K562 (cell line): ENCODE results near the gene RHOXF1. TPM values are rescaled to one million over a fixed set of nuclear protein-coding genes. Genes with fewer than 3 reads are reported as not detected.
"Not testable (repeated sequence)": the region's sequence is repeated elsewhere in the genome, so short reads cannot be mapped to it uniquely, and the experiment has no call there.

Experiments used
- ATAC-seq: fragments of 200-7000 bp; cut with Tn5 transposase; 3 replicates; pipeline ENCODE4 v1.9.1; 2020; ENCODE audit warnings: moderate library complexity
- BruUV-seq: library from RNA; stranded (reverse); fragments of 400-500 nt; replicated peaks from 2 replicates; lab custom pipeline; 2021; lab: Mats Ljungman, UMichigan
- CTCF ChIA-PET: fragments of 300-600 bp; formaldehyde crosslinking; extraction: SDS; loops from one replicate; lab custom pipeline; 2021; ENCODE audit warnings: low intra/inter-chr PET ratio; lab: Yijun Ruan, JAX
- POLR2A ChIA-PET: fragments of 300-600, 350-650 bp; sonication (Branson Sonifier 250); formaldehyde crosslinking; extraction: SDS; loops from one replicate; lab custom pipeline; 2021; ENCODE audit warnings: antibody characterized with exemption, inconsistent platforms; lab: Yijun Ruan, JAX
- DNase-seq, 4 experiments: peaks; one replicate each; pipeline versions ENCODE4 v3.0.0 to v3.0.0-alpha.2; 2011 to 2018; ENCODE audit warnings: low spot score in 3 of 4, mixed read lengths in 3 of 4; ENCODE audit errors: extremely low read depth in 1 of 4
- FAIRE-seq: peaks from 2 replicates; lab custom pipeline; 2011; peaks lifted over from hg19 to GRCh38; lab: Jason Lieb, UNC
- H2AFZ ChIP-seq: 2 replicates; pipeline ENCODE4 v1.6.0; 2011; ENCODE audit warnings: low read depth, low read length, control low read depth, inconsistent platforms
- H3K27ac ChIP-seq: fragments of 200-600 bp; 3 replicates; pipeline ENCODE4 v1.8.0; 2011; ENCODE audit warnings: low read depth, mild to moderate bottlenecking, control low read depth, inconsistent platforms, low read length, moderate library complexity, mixed read lengths; ENCODE audit errors: extremely low read depth
- H3K27me3 ChIP-seq, 2 experiments: fragments of 300-600 bp in 1 of 2; 2 replicates in 1 of 2; 3 replicates in 1 of 2; pipeline versions ENCODE4 v1.6.0 to v1.8.0; 2011; ENCODE audit warnings: inconsistent platforms in 2 of 2, low read length in 2 of 2, mild to moderate bottlenecking in 1 of 2, mixed read lengths in 1 of 2, moderate library complexity in 1 of 2; ENCODE audit not compliant: control insufficient read depth in 2 of 2, insufficient read depth in 2 of 2
- H3K36me3 ChIP-seq: fragments of 300-600 bp; 3 replicates; pipeline ENCODE4 v1.8.0; 2011; ENCODE audit warnings: mild to moderate bottlenecking, low read length, inconsistent platforms; ENCODE audit not compliant: control insufficient read depth, insufficient read depth
- H3K4me1 ChIP-seq, 2 experiments: fragments of 200-600 bp in 1 of 2; replicated peaks in 1 of 2; 2 replicates in 1 of 2; 3 replicates in 1 of 2; pipeline versions ENCODE4 v1.5.1 to v1.8.0; 2011; ENCODE audit warnings: inconsistent platforms in 2 of 2, low read length in 2 of 2, mild to moderate bottlenecking in 1 of 2, mixed read lengths in 1 of 2, moderate library complexity in 1 of 2; ENCODE audit not compliant: control insufficient read depth in 2 of 2, insufficient read depth in 2 of 2
- H3K4me2 ChIP-seq: 2 replicates; pipeline ENCODE4 v1.6.1; 2011; ENCODE audit warnings: low read length, control low read depth, inconsistent platforms, mixed read lengths; ENCODE audit not compliant: insufficient read depth
- H3K4me3 ChIP-seq: fragments of 200-600 bp; sonication (generic), shearing (Covaris generic); 2 replicates; pipeline ENCODE4 v1.5.1; 2016; ENCODE audit warnings: control low read depth, inconsistent platforms
- H3K79me2 ChIP-seq: fragments of 200-600 bp; 3 replicates; pipeline ENCODE4 v1.8.0; 2011; ENCODE audit warnings: low read length, inconsistent platforms; ENCODE audit not compliant: control insufficient read depth, insufficient read depth
- H3K9ac ChIP-seq, 2 experiments: 2 replicates each; pipeline versions ENCODE4 v1.6.0 to v1.6.1; 2011; ENCODE audit warnings: low read depth in 2 of 2, low read length in 2 of 2, control low read depth in 1 of 2, inconsistent platforms in 1 of 2, mild to moderate bottlenecking in 1 of 2, mixed read lengths in 1 of 2; ENCODE audit not compliant: insufficient read depth in 1 of 2
- H3K9me1 ChIP-seq: one replicate; pipeline ENCODE4 v1.6.0; 2011; ENCODE audit warnings: inconsistent platforms, mild to moderate bottlenecking, low read length, moderate library complexity; ENCODE audit not compliant: control insufficient read depth, insufficient read depth
- H3K9me3 ChIP-seq: replicated peaks from 2 replicates; pipeline ENCODE4 v1.5.1; 2011; ENCODE audit warnings: low read depth, low read length, inconsistent platforms; ENCODE audit not compliant: control insufficient read depth, insufficient read depth
- H4K20me1 ChIP-seq: replicated peaks from 2 replicates; pipeline ENCODE4 v1.6.1; 2011; ENCODE audit warnings: low read length, inconsistent platforms, mixed read lengths; ENCODE audit not compliant: control insufficient read depth, insufficient read depth
- CBX3 ChIP-seq, 2 experiments: IDR thresholded peaks; 1 replicate in 1 of 2; 2 replicates in 1 of 2; pipeline ENCODE4 v1.6.1; 2012; ENCODE audit warnings: inconsistent platforms in 2 of 2, low read length in 2 of 2, borderline replicate concordance in 1 of 2, control low read depth in 1 of 2
- CBX5 ChIP-seq: IDR thresholded peaks from 2 replicates; pipeline ENCODE4 v1.6.1; 2014; ENCODE audit warnings: low read depth, borderline replicate concordance
- TRIM28 ChIP-seq: fragments of 450-650 bp; IDR thresholded peaks from 2 replicates; pipeline ENCODE4 v1.6.1; 2017
- ZNF146 ChIP-seq: IDR thresholded peaks from one replicate; pipeline ENCODE4 v1.6.1; 2018; ENCODE audit warnings: missing compliant biosample characterization; ENCODE audit not compliant: unreplicated experiment
- ZNF280A ChIP-seq: fragments of 450-650 bp; IDR thresholded peaks from 2 replicates; pipeline ENCODE4 v1.6.1; 2018; ENCODE audit warnings: mild to moderate bottlenecking, low read depth; ENCODE audit not compliant: partially characterized antibody
- WGBS: fragments of 100-300 bp; shearing (Covaris generic); methylation state at CpG from one replicate; pipeline ENCODE4 v1.1.6; 2016; ENCODE audit warnings: low coverage, mixed read lengths; ENCODE audit not compliant: insufficient coverage; ENCODE audit errors: missing lambda C conversion rate; 5-methylcytosine and 5-hydroxymethylcytosine counted together
- in situ Hi-C: fragments of 300-500 bp; cut with MboI; formaldehyde crosslinking; loops from 4 replicates; pipeline ENCODE4 v1.15.0; 2018; ENCODE audit warnings: inconsistent platforms, mixed read lengths
- intact Hi-C: fragments of 100-400 bp; cut with micrococcal nuclease; formaldehyde crosslinking; loops from 2 replicates; pipeline ENCODE4 v1.14.2; 2022
- polyA plus RNA-seq, 8 experiments: library from polyadenylated mRNA; depleted of rRNA in 4 of 8; stranded (reverse) in 5 of 8; unstranded in 3 of 8; fragments of >200 nt; fragmentation: Nextera tagmentation in 2 of 8; fragmentation: Illumina TruSeq in 1 of 8; extraction: Ambion mirVana in 2 of 8; extraction: Trizol in 1 of 8; gene quantifications; 2 replicates each; pipeline versions ENCODE4 v1.2.1 to v1.2.3, GENCODE V29; 2011 to 2014; ENCODE audit warnings: inconsistent platforms in 1 of 8, missing spikeins in 1 of 8
- total RNA-seq, 7 experiments: library from RNA; depleted of rRNA in 6 of 7; stranded (reverse); fragments of >200 nt in 6 of 7; fragmentation: Illumina TruSeq in 2 of 7; extraction: Trizol in 2 of 7; gene quantifications; 2 replicates each; pipeline versions ENCODE4 v1.2.1 to v1.2.3, GENCODE V29; 2011 to 2021; ENCODE audit warnings: low replicate concordance in 1 of 7

Gene RHOXF1
- total and polyA plus RNA-seq, 9 of the 15 experiments (the other 6 are each of a cell fraction or from before 2014, with no cell fraction given) = 0.17 TPM; not detected in 8

- DNase-seq, CTCF ChIA-PET, H3K4me1 ChIP-seq, H3K36me3 ChIP-seq, H3K9me1 ChIP-seq, H3K4me2 ChIP-seq, intact Hi-C loops, H3K27me3 ChIP-seq, H3K9me3 ChIP-seq, H3K4me3 ChIP-seq, FAIRE-seq, BruUV-seq, H3K9ac ChIP-seq, ATAC-seq, H3K79me2 ChIP-seq, in situ Hi-C loops, H2AFZ ChIP-seq, H4K20me1 ChIP-seq, H3K27ac ChIP-seq, POLR2A ChIA-PET: not testable (repeated sequence)
- 0% methylated on average over 2 of the region's 2 CpGs for WGBS
- peak; percentile 65 for TF ChIP-seq ZNF146 (CRISPR knock-in tag)
Measured at GRCh38 chrX:120104707-120105106, 11.0 kb downstream of the RHOXF1 start.

- H3K27ac ChIP-seq, H3K9me3 ChIP-seq, H3K9me1 ChIP-seq, H3K4me3 ChIP-seq, H2AFZ ChIP-seq, ATAC-seq, DNase-seq, intact Hi-C loops, H3K4me1 ChIP-seq, H3K27me3 ChIP-seq, FAIRE-seq, CTCF ChIA-PET, BruUV-seq, H3K9ac ChIP-seq, H4K20me1 ChIP-seq, H3K4me2 ChIP-seq, H3K79me2 ChIP-seq, H3K36me3 ChIP-seq, in situ Hi-C loops: not testable (repeated sequence)
- TF ChIP-seq CBX5 (peak; percentile 84; the same call in 1 of the 2 replicates), ZNF280A (peak; percentile 52), CBX3 (IDR thresholded peaks at IDR 0.05; ENCODE audit: borderline replicate concordance in 1 of 2, low read length in 2 of 2) (peak in 1 of 2 experiments; percentile 52; a peak in 1 of 3 replicates), TRIM28 (peak; percentile 90)
- POLR2A ChIA-PET = interaction anchor here (1.3 kb wide), 1 partner anchor 9 kb away, joined by 7 read pairs; no protein-coding TSS in a partner anchor
- WGBS = 29% methylated on average over 2 of the region's 2 CpGs
Measured at GRCh38 chrX:120101057-120101456, 14.7 kb downstream of the RHOXF1 start.
